Lower leg skin (tissue), 3 donors: ENCODE data around the gene DENND1A.

Experiments
- POLR2A ChIP-seq, 2 donors: fragments of 450-650 bp; IDR thresholded peaks; one replicate each; pipeline ENCODE4 v1.6.1; 2016 to 2017; ENCODE audit warnings: antibody characterized with exemption in 2 of 2, mild to moderate bottlenecking in 1 of 2, moderate library complexity in 1 of 2
- TF ChIP-seq, protein P1 (sequence below), 3 donors: fragments of 450-650 bp; IDR thresholded peaks; one replicate each; pipeline ENCODE4 v1.5.1; 2016; ENCODE audit warnings: antibody characterized with exemption in 3 of 3, mild to moderate bottlenecking in 3 of 3, moderate library complexity in 2 of 3

DNA sequence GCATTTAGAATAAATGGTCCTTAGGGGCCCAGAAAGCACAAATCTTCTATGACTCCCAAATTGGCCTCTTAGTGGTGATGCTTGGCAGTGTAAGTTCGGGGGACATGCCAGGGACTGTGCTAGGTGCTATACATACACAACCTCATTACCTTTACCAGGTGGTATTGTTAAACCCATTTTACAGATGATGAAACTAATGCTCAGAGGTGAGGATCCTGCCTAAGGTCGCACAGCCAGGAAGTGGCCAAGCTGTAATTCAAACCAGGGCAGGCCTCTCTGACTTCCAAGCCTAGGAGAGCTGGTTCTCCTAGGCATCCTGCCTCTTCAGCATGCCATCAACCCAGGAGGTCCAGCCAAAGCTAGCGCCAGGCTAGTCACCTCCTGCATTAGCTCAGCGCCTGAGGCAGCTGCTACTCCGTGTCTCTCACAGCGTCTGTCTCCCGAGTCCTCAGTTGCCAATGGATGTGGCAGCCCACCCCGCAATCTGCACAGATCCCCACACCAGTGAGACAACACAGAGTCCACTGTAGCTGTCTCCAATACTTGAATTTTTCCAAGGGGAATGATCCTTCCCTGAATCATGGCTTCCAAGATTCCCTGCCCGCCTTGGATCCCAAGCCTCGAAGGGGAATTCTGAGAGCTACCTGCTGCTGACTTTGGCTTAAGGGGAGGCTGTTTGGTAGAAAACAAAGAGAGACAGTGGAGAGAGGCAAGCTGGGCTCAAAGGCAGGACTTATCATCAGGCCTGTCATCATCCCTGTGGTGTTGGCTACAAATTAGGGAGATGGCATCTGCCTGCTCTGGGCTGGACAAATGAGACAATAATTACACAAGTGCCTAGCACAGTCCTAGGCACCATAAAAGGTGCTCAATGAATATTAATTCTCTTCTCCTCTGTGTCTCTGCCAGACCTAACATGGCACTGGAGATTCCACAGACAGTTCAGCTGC is 521.3 kb downstream of the DENND1A start:
- TF ChIP-seq, protein P1, sequence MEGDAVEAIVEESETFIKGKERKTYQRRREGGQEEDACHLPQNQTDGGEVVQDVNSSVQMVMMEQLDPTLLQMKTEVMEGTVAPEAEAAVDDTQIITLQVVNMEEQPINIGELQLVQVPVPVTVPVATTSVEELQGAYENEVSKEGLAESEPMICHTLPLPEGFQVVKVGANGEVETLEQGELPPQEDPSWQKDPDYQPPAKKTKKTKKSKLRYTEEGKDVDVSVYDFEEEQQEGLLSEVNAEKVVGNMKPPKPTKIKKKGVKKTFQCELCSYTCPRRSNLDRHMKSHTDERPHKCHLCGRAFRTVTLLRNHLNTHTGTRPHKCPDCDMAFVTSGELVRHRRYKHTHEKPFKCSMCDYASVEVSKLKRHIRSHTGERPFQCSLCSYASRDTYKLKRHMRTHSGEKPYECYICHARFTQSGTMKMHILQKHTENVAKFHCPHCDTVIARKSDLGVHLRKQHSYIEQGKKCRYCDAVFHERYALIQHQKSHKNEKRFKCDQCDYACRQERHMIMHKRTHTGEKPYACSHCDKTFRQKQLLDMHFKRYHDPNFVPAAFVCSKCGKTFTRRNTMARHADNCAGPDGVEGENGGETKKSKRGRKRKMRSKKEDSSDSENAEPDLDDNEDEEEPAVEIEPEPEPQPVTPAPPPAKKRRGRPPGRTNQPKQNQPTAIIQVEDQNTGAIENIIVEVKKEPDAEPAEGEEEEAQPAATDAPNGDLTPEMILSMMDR (IDR thresholded peaks at IDR 0.05), result no peak
- no peak for TF ChIP-seq POLR2A (IDR thresholded peaks at IDR 0.05)
